GM18873 (cell line): ENCODE results near the gene PSMD11.
A peak's percentile ranks its signal among the peaks of the same experiment; 100 is the strongest.

ENCODE experiments used
- ATAC-seq: cut with Tn5 transposase; IDR thresholded peaks from one replicate; pipeline ENCODE4 v1.9.1; 2021; ENCODE audit warnings: mild to moderate bottlenecking, moderate library complexity, moderate number of reproducible peaks; ENCODE audit not compliant: unreplicated experiment, low FRiP score

PSMD11 gene

GRCh38 chr17:32488604-32489180 is 44.4 kb downstream of the PSMD11 start:
- no peak for ATAC-seq

- ATAC-seq: no peak
These were observed 45.2 kb downstream of the PSMD11 start for GRCh38 chr17:32489320-32490100.

- no peak for ATAC-seq
These were observed 45.8 kb downstream of the PSMD11 start for GRCh38 chr17:32490101-32490482.

GRCh38 chr17:32491371-32492263 is 47.3 kb downstream of the PSMD11 start:
- no peak for ATAC-seq

DNA sequence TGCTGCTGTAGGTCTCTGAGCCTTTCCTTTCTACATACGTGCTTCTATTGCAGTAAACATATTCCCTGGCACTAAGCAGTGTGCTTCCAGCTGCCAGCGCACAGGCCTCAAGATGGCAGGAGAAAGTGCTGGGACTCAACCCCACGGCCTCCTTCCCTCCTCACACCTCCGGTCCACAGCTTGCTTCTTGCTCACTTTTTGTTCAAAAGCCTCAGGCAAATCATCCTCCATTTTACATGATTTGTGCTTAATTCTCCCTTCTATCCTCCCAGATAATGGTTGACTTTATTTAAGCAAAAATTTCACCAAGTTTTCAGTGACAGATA is 47.9 kb downstream of the PSMD11 start:
- ATAC-seq: no peak

- no peak for ATAC-seq
These were observed 48.5 kb downstream of the PSMD11 start for GRCh38 chr17:32492648-32493289.

DNA sequence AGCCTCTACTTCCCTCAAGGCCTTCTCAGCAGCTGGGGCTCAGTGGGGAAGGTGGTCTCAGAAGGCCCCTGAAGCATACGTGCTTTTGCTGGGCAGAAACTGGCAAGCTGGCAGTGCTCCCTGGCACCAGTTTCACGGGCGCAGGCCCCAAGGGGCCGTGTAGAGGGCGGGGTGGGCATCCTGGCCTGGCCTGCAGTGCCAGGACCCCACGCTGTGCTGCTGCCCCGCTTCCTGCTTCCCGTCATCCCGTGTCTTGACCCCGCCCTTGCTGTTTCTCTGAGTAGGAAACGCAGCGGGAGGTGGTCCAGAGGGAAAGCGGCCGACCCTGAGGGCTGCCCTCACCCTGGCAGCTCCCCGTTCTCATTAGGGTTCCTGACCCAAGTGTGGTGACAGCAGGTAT is 49.3 kb downstream of the PSMD11 start:
- ATAC-seq: no peak

DNA sequence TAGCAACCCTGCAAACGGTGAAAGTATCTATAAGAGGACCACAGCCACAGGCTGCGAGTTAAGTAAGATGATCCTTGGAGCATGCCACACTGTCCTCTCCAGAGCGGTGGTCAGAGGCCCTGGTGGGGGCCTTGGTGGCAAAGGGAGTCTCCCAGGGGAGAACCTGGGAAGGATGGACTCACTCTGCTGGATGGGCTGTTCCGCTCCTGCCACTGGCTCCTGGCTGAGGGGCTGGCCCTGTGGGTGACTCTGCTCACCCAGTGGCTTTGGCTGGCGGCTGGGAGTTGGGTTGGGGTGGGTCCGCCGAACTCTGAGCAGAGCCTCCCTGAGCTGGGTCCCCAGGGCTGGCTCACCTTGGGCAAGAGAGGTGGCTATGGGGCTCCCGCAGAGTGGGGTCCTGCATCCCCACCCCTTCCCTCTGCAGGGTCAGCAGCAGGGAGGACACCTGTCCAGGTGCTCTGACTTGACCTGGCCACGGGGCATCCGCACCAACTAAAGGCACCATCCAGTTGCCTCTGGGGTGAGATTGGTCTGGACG is 49.7 kb downstream of the PSMD11 start:
- no peak for ATAC-seq

DNA sequence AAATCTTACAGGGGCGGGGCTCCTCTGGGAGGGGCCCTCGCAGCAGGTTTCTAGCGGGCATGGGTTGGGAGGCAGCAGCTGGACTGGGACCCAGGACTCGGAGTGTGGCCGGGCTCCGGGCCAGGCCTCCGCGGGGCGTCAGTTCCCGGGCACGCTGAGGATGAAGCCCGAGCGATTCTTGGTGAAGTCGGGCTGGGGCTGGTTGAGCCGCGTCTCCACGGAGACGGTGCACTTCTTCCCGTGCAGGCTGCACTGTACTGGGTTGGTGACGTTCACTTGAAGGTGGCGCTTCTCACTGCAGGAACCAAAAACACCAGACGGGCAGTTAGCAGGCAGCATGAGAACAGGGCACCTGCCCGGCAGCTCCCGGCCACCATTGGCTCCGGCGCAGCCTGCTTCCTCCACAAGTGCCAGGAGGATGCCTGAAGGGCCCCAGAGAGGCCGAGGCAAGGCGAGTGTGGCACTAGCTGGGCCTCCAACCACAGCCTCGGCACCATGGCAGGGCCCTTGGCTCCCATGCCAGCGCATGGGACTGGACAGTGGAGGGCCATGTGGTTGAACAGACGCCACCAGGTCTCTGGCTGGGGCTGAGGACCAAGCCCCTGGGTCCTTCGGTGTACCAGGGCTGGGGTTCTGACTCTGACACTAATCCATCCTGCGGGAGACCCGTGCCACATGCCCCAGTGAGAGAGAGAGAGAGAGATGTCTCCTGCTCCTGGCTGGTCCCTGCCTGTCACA is 50.5 kb downstream of the PSMD11 start:
- no peak for ATAC-seq

- no peak for ATAC-seq
These were observed 51.3 kb downstream of the PSMD11 start for GRCh38 chr17:32495359-32496231.

DNA sequence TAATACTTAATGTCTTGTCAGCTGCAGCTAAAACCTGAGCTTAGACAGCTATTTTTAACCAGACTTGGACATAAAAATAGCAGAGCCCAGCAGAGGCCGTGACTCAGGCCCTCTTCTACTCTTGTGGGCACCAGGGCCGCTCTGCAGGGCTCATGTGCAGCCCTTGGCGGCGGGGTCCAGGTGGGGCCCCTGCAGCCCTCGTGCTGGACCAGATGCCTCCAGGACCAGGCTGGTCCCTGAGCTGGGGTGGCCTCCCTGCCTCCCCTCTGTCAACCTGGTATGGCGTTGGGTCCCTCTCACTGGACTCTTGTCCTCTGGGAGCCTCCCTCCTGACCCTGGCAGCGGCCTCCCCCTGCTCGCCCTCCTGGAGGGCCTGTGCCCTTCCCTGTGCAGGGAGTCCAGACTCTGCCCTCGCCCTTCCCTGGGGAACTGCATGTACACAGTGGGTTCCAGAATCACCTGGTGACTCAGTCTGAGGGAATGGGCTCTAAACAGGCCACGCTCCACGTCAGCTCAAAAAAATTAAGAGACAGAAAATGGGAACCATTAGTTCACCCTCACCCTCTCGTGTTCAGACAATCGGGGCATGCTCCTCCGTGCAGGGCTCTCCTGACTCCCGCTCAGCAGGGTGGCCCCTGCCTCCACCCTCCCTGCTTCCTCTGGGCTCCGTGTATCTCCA is 52.2 kb downstream of the PSMD11 start:
- no peak for ATAC-seq

- no peak for ATAC-seq
These were observed 53.3 kb downstream of the PSMD11 start for GRCh38 chr17:32497431-32498205.

DNA sequence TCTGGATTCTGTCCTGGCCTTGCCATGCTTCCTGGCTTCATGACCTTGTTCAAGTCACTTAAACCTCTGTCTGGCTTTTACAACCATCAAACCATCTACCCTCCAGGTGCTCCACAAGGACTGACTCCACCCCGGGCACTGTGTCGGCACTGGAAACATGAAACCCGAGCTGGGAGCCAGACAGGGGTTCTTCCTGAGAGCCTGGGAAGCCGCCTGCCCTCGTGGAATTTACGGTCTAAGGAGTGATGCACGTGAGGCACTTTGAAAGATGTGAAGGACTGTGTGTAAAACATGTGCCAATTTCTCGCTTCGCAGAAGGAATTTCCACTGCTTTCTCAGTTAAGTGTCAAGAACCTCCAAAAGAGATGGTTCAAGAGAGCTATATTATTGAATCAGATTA is 54.1 kb downstream of the PSMD11 start:
- ATAC-seq: no peak

DNA sequence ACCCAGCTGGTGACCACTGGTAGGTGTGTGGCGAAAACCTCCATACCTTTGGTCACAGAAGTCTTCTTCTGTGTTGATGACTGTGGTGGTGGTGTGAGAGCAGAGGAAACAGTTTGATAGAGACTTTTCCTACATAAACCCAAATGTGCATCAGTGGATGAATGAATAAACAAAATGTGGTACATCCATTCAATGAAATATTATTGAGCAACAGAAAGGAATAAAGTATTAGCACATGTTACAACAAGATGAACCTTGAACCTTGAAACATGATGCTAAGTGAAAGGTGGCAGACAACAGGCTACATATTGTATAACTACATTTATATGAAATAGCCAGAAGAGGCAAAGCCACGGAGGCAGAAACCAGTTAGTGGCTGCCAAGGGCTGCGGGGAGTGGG is 57.7 kb downstream of the PSMD11 start:
- ATAC-seq: no peak

DNA sequence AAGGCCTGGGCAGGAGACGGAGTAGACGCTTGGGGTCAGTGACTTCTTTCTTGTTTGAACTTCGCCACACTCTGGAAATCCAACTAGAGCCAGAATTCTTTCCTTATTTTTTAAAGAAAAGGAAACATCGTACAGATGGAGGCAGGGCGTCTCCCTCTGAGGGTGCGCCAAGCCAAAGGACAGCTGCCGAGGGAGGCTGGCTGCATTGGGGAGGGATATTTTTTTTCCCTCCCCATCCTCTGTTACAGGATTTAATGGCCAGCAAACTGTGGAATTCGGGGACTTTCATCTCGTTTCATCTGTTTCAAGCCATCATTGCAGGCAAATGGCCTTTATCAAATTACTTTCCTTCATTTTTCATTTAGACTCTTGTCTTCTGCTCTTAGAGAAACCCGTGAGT is 58.4 kb downstream of the PSMD11 start:
- no peak for ATAC-seq

DNA sequence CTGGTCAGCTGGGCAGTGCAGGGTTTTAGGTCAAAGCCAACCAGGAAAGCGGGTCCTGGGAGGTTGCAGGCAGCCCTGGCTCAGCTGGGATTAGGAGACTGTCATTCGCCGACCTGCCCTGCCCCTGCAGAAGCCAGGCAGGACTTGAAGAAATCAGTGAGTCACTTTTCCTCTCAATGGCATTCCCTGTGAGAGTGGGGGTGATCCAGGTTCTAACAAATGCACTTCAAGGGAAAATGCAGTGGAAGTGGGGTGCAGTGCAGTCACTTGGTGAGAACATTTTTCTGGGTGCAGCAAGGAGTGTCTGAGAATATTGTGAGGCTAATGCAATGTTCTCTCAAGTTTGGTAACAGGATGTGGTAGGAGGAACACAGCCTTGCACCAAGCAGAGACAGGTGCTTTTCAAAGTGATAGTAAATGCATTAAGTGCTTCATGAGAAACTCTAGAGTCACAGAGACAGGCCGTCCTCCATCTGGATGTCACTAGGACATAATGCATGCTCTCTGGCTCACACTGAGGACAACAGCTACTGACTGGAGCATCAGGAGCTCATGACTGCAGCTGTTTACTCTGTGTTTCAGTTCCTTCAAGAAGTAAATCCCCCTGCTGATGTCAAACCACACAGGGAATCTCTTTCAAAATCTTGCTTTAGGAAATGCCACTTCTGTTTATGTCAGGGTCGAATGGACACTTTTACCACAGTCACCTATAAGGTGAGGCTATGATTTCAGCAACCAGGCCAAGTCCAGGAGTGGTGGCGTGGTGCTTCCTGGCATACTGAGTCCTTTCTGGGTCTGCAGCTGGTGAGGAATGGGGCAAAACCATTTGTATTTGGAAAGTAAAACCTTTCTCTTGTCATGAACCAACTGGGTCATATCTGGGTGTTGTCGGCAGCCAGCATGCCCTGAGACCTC is 59.2 kb downstream of the PSMD11 start:
- peak; percentile 88 for ATAC-seq
